HL-60 (cell line): ENCODE results near the gene NME7.

Source experiments
- DNase-seq, 2 experiments: peaks; one replicate each; pipeline ENCODE4 v3.0.0-alpha.2; 2010 to 2020; ENCODE audit warnings: low read depth in 1 of 2, low spot score in 1 of 2
- H3K27ac ChIP-seq: fragments of 250-450 bp; sonication (Bioruptor Pico); replicated peaks from 2 replicates; pipeline ENCODE4 v1.5.1; 2020; ENCODE audit warnings: mild to moderate bottlenecking, moderate library complexity
- H3K27me3 ChIP-seq: fragments of 250-450 bp; sonication (Bioruptor Pico); 2 replicates; pipeline ENCODE4 v1.5.1; 2021; ENCODE audit warnings: mild to moderate bottlenecking, moderate library complexity; ENCODE audit not compliant: insufficient read depth, poor library complexity, severe bottlenecking
- H3K4me3 ChIP-seq: replicated peaks from 2 replicates; pipeline ENCODE4 v1.5.1; 2011; ENCODE audit warnings: mild to moderate bottlenecking, control low read depth, low read length; ENCODE audit not compliant: insufficient read depth
- CTCF ChIP-seq: IDR thresholded peaks from one replicate; pipeline ENCODE4 v1.5.1; 2011; ENCODE audit warnings: low read length, control low read depth, inconsistent platforms; ENCODE audit not compliant: insufficient read depth
- GABPA ChIP-seq: IDR thresholded peaks from 2 replicates; pipeline ENCODE4 v1.6.1; 2012; ENCODE audit warnings: low read depth
- POLR2AphosphoS5 ChIP-seq: IDR thresholded peaks from 2 replicates; pipeline ENCODE4 v1.6.1; 2012; ENCODE audit warnings: low read depth
- REST ChIP-seq: IDR thresholded peaks from 2 replicates; pipeline ENCODE4 v1.6.1; 2012; ENCODE audit warnings: low read depth; ENCODE audit not compliant: insufficient replicate concordance
- SPI1 ChIP-seq: IDR thresholded peaks from 2 replicates; pipeline ENCODE4 v1.6.1; 2012; ENCODE audit warnings: low read depth, mild to moderate bottlenecking, borderline replicate concordance

The NME7 gene

GRCh38 chr1:169098380-169098779 lies 269.2 kb downstream of the NME7 start:
- TF ChIP-seq SPI1 (no peak), REST (no peak), GABPA (no peak), POLR2AphosphoS5 (no peak), CTCF (no peak)
- Histone ChIP-seq H3K27me3 (peaks cover 3% of the 10 kb centered on the region), H3K4me3 (no peak overlapping the region), H3K27ac (no peak overlapping the region)
- no peak for DNase-seq

- no peaks in the 10 kb centered on the region for H3K27me3 ChIP-seq
- TF ChIP-seq GABPA (no peak), SPI1 (no peak), REST (no peak), POLR2AphosphoS5 (no peak), CTCF (no peak)
These were observed 272.6 kb downstream of the NME7 start for GRCh38 chr1:169094897-169095569.

GRCh38 chr1:169092399-169092798 lies 275.2 kb downstream of the NME7 start:
- DNase-seq, result no peak
- Histone ChIP-seq H3K4me3 (no peak overlapping the region), H3K27ac (no peak overlapping the region), H3K27me3 (no peaks in the 10 kb centered on the region)
- TF ChIP-seq CTCF (no peak), GABPA (no peak), SPI1 (no peak), POLR2AphosphoS5 (no peak), REST (no peak)

More at GRCh38 chr1:169094897-169095569, 272.6 kb downstream of the NME7 start:
- H3K27ac ChIP-seq, result no peak overlapping the region
- DNase-seq, result no peak
- H3K4me3 ChIP-seq, result no peak overlapping the region
